CD4-positive, alpha-beta T cell treated with Interleukin-10 for 1 hour (primary cell): ENCODE results near the gene LTBP4.
"Not testable (repeated sequence)": the region's sequence is repeated elsewhere in the genome, so short reads cannot be mapped to it uniquely, and the experiment has no call there.

ENCODE experiments used
- DNase-seq: peaks from one replicate; pipeline ENCODE4 v3.0.0-alpha.2; 2020

LTBP4 gene, protein sequence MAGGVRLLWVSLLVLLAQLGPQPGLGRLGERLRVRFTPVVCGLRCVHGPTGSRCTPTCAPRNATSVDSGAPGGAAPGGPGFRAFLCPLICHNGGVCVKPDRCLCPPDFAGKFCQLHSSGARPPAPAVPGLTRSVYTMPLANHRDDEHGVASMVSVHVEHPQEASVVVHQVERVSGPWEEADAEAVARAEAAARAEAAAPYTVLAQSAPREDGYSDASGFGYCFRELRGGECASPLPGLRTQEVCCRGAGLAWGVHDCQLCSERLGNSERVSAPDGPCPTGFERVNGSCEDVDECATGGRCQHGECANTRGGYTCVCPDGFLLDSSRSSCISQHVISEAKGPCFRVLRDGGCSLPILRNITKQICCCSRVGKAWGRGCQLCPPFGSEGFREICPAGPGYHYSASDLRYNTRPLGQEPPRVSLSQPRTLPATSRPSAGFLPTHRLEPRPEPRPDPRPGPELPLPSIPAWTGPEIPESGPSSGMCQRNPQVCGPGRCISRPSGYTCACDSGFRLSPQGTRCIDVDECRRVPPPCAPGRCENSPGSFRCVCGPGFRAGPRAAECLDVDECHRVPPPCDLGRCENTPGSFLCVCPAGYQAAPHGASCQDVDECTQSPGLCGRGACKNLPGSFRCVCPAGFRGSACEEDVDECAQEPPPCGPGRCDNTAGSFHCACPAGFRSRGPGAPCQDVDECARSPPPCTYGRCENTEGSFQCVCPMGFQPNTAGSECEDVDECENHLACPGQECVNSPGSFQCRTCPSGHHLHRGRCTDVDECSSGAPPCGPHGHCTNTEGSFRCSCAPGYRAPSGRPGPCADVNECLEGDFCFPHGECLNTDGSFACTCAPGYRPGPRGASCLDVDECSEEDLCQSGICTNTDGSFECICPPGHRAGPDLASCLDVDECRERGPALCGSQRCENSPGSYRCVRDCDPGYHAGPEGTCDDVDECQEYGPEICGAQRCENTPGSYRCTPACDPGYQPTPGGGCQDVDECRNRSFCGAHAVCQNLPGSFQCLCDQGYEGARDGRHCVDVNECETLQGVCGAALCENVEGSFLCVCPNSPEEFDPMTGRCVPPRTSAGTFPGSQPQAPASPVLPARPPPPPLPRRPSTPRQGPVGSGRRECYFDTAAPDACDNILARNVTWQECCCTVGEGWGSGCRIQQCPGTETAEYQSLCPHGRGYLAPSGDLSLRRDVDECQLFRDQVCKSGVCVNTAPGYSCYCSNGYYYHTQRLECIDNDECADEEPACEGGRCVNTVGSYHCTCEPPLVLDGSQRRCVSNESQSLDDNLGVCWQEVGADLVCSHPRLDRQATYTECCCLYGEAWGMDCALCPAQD (N-terminal part only)

DNA sequence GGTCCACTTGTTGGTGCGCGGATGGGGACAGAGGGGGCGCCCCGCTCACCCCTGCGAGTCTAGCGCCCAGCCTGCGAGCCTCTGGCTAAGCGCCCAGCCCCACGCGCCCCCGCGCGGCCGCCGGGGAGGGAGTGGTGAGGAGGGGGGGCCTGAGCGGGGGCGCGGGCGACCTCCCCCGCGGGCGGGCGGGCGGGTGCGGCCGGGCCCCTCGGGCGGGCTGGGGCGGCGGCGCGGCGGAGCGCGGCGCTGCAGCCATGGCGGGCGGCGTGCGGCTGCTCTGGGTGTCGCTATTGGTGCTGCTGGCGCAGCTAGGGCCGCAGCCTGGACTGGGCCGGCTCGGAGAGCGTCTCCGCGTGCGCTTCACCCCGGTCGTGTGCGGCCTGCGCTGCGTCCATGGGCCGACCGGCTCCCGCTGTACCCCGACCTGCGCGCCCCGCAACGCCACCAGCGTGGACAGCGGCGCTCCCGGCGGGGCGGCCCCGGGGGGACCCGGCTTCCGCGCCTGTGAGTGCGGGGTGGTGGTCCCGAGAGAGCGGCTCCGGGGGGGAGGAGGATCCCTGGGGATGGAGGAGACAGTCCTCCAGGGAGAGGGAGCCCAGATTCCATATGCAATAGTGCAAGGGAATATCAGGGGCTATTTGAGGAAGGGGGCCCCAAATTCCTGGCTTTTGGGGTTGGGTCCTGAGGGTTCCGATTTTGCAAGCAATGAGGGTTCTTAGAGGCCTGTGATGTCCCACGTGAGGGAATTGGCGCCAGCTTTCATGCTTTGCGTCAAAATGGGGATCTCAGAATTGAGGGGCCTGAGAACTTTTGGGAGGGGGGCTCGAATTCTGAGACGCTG, at the start of gene LTBP4:
LTBP4 (plus strand) TSS at position 236 of the 841 bp plus-strand sequence; CDS start at position 255, 19 bp downstream.
- peak; percentile 53 for DNase-seq

DNA sequence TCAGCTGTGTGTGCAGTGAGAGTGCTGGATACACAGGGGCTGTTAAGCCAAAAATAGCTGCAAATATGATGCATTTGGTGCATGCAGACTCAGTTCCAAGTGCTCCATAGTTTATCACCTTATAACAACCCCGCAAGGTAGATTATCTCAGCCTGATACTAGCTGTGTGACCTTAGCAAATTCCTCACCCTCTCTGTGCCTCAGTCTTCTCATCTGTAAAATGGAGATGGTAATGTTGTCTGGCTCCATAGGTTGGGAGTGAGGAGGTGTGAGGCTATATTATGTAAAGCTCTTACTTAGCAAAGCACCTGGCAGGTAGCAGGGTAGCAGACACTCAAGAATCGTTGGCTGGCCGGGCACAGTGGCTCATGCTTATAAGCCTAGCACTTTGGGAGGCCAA, 48.3 kb upstream of the LTBP4 start:
- no peak for DNase-seq

DNA sequence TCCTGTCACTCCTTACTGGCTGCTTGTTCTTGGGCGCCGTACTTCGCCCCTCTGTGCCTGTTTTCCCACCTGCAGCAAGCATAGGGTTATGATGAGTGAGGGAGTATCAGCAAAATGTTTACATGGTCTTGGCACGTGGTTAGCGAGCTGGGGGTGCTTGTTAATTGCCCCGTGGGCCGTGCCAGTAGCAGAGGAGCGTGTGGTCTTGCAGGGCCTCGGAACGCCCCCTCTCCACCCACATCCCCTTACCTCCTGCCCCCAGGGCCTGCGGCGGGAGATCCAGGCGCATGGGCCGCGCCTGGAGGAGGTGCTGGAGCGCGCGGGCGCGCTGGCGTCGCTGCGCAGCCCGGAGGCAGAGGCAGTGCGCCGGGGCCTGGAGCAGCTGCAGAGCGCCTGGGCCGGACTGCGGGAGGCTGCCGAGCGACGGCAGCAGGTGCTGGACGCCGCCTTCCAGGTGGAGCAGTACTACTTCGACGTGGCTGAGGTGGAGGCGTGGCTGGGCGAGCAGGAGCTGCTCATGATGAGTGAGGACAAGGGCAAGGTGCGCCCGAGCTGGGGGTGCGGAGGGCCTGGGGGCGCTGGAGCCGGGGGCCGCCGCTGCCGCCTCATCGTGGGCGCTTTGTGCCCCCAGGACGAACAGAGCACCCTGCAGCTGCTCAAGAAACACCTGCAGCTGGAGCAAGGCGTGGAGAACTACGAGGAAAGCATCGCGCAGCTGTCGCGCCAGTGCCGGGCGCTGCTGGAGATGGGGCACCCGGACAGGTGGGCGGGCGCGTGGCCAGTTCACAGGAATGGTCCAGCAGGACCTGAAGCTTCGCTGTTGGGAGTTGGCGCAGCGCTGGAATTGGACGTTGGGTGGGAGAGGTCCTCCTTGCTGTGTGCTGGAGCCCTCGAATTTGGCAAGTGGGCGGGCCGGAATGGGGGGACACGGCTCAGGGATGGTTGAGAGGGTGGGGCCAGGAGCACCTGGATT, 47.0 kb upstream of the LTBP4 start:
- DNase-seq: no peak

DNA sequence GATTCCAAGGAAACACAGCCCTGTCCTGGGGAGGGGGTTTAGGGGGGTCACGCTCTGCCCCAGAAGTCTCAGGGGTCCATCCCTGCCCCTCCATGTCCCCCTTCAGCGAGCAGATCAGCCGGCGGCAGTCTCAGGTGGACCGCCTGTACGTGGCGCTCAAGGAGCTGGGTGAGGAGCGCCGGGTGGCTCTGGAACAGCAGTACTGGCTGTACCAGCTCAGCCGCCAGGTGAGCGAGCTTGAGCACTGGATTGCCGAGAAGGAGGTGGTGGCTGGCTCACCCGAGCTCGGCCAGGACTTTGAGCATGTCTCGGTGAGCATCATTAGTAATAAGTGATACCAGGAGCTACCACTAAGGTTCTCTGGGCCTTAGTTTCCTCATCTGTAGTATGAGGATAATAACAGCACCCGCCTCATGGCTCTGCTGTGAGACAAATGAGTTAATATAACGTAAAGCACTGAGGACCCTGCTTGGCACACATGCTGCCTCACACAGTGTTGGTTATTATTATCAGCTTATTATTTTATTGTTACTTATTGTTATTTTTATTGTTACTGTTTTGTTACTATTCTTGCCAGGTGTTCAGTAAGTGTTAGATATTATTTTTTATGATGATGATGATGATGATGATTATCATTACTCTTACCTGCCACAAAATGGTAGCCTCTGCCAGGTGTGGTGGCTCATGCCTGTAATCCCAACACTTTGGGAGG, 45.0 kb upstream of the LTBP4 start:
- no peak for DNase-seq

DNA sequence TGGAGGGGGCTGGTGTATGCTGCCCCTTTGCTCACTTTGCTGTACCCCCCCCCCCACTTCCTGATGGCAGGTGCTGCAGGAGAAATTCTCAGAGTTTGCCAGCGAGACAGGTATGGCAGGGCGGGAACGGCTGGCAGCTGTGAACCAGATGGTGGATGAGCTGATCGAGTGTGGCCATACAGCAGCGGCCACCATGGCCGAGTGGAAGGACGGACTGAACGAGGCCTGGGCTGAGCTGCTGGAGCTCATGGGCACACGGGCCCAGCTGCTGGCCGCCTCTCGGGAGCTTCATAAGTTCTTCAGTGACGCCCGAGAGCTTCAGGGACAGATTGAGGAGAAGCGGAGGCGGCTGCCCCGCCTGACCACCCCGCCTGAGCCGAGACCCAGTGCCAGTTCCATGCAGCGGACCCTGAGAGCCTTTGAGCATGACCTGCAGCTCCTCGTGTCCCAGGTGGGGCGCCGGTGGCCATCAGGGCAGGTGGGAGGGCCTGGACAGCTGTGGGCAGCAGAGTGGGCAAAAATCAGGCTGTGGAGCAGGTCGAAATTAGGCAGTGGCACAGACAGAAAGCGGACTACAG, 44.1 kb upstream of the LTBP4 start:
- no peak for DNase-seq

DNA sequence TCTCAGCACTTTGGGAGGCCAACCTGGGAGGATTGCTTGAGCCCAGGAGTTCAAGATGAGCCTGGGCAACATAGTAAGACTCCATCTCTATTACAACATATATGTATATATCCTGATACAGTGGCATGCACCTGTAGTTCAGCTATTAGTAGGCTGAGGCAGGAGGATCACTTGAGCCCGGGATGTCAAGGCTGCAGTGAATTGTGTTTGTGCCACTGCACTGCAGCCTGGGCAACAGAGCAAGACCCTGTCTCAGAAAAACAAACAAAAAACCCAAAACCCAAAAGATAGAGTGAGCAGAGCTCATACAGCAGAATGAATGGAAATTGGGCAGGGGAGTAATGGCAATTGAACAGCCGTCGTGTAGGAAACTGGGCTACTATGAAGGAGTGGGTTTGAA, 41.8 kb upstream of the LTBP4 start:
- no peak for DNase-seq

DNA sequence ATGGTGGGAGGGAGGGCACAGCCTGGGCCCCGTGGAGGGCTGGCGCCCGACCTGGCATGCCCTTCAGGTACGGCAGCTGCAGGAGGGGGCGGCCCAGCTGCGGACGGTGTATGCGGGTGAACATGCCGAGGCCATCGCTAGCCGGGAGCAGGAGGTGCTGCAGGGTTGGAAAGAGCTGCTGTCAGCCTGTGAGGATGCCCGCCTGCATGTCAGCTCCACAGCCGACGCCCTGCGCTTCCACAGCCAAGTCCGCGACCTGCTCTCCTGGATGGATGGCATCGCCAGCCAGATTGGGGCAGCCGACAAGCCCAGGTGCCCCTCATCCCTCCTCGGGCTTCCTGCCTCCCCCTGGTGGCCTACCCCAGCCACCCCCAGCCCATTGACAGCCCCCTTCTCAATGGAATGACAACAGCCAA, 41.1 kb upstream of the LTBP4 start:
- no peak for DNase-seq

DNA sequence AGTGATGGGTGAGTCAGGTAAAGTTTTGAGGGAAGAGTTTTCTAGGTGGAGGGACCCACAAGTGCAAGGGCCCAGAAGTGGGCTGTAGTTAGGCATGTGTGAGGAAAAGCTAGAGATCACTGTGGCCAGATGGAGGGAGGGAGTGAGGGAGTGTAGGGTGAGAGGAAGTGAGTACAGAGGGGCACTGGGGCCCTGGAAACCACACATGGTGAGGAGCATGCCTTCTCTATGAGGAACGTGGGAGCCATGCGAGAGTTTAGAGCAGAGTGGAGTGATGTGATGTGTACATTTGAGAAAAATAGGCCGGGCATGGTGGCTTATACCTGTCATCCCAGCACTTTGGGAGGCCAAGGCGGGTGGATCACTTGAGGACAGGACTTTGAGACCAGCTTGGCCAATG, 39.2 kb upstream of the LTBP4 start:
- DNase-seq: no peak

DNA sequence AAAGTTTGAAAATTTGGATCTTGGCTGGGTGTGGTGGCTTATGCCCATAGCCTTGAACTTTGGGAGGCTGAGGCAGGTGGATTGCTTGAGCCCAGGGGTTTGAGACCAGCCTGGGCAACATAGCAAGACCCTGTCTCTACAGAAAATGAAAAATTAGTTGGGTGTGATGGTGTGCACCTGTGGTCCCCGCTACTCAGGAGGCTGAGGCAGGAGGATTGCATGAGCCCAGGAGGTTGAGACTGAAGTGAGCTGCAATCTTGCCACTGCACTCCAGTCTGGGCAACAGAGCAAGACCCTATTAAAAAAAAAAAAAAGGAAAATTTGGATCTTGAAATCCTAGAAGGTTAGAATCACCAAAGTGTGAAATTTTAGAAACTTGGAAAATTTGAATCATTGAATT, 36.6 kb upstream of the LTBP4 start:
- not testable (repeated sequence) for DNase-seq

DNA sequence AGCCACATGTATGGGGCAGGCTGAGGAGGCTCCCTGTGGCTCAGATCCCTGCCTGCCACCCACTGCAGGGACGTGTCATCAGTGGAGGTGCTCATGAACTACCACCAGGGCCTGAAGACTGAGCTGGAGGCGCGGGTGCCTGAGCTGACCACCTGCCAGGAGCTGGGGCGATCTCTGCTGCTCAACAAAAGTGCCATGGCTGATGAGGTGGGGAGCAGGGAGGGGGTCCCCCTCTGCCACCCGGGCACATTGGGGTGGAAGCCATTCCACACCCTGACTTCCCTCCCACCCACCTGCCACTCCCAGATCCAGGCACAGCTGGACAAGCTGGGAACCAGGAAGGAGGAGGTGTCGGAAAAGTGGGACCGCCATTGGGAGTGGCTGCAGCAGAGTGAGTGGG, 35.8 kb upstream of the LTBP4 start:
- DNase-seq: no peak

DNA sequence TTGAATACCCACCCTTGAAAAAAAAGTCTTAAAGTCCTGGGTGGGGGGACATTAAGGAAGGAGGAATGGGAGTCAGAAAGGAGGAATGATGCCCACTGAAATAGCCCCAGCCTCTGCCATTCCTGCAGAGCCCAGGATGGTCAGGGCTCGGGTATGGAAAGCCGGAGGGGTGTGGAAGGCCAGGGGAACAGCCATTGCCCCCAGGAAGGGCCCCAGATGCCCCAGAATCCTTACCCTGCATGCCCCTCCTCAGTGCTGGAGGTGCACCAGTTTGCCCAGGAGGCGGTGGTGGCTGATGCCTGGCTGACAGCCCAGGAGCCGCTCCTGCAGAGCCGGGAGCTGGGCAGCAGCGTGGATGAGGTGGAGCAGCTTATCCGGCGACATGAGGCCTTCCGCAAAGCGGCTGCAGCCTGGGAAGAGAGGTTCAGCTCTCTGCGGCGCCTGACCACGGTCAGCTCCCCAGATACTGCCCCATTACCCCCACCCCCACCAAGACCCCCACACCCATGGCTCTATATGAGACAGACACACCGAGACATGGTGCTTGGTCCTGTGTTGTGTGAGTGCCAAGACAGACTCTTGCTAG, 35.2 kb upstream of the LTBP4 start:
- DNase-seq: no peak

DNA sequence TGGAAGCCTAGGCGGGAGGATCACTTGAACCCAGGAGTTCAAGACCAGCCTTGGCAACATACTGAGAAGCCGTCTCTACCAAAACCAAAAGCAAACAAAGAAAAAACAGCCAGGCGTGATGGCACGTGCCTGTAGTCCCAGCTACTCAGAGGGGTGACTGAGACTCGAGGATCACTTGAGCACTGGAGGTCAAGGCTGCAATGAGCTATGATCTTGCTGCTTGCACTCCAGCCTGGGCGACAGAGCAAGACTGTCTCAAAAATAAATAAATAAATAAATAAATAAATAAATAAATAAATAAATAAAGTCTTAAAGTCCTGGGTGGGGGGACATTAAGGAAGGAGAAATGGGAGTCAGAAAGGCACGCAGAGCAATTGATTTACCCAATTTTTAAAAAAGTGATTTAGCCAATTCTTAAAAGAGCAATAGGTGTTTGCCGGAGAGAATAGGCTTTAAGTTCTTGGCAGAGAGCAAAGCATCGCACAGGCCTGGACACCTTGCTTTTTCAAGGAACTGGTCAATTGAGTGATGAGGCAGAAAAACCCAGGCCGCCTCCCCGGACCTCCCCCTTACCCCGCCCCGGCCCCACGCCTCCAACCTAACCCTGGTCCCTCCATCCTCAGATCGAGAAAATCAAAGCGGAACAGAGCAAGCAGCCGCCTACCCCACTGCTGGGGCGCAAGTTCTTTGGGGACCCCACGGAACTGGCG, 34.0 kb upstream of the LTBP4 start:
- DNase-seq: no peak

DNA sequence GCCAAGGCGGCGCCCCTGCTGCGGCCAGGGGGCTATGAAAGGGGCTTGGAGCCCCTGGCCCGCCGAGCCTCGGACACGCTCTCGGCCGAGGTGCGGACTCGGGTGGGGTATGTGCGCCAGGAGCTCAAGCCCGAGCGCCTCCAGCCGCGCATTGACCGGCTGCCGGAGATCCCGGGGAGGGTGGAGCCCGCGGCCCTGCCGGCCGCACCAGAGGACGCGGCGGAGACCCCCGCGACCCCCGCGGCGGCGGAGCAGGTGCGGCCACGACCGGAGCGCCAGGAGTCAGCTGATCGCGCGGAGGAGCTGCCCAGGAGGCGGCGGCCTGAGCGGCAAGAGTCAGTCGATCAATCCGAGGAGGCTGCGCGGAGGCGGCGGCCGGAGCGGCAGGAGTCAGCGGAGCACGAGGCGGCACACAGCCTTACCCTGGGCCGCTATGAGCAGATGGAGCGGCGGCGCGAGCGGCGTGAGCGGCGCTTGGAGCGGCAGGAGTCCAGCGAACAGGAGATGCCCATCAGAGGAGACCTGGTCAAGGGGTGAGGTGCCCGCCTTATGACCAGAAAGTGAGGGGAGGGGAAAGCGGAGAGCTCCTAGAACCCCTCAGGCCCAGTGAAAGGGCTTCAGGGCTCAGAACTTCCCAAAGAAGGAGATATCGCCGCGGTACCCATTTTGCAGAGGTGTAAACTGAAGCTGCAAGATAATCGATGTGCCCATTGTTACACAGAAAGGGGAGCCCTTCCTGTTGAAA, 33.2 kb upstream of the LTBP4 start:
- no peak for DNase-seq

DNA sequence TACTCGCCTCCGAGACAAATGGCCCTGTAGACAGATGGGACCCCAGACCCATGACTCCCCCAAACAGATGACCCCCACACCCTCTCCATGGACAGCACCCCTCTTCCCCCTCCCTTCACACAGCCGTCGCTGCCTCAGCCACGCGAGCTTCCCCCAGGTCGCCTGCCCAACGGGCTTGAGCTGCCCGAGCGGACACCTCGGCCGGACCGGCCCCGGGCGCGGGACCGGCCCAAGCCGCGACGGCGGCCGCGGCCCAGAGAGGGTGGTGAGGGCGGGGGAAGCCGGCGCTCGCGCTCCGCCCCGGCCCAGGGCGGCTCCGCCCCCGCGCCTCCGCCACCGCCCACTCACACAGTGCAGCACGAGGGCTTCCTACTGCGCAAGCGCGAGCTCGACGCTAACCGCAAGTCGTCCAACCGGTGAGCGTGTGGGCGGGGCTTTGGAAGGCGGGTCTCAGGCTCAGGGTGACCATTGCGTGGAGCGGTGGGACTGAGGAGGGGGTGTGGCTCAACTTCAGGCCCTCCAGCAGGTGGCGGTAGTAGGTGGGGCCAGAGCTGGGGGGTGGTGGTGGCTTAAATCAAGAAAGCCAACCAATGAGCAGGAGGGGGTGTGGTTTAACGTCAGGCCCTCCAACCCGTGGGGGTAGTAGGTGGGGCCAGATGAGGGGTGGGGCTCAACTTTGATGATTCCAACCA, 30.7 kb upstream of the LTBP4 start:
- DNase-seq: peak; percentile 99

DNA sequence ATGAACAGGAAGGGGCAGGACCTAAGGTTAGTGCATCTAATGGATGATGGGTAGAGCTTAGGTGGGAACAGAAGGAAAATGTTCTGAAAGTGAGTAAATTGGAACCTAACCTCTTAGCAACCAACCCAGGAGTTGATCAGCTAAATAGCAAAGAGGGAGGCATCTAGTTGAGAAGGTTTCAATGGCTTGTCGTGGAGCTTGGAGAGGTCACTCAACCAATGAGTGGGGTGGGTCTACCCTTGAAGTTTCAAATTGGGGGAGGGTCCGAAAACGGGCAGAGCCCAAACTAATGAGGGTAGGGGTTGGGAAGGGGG, 30.2 kb upstream of the LTBP4 start:
- no peak for DNase-seq

DNA sequence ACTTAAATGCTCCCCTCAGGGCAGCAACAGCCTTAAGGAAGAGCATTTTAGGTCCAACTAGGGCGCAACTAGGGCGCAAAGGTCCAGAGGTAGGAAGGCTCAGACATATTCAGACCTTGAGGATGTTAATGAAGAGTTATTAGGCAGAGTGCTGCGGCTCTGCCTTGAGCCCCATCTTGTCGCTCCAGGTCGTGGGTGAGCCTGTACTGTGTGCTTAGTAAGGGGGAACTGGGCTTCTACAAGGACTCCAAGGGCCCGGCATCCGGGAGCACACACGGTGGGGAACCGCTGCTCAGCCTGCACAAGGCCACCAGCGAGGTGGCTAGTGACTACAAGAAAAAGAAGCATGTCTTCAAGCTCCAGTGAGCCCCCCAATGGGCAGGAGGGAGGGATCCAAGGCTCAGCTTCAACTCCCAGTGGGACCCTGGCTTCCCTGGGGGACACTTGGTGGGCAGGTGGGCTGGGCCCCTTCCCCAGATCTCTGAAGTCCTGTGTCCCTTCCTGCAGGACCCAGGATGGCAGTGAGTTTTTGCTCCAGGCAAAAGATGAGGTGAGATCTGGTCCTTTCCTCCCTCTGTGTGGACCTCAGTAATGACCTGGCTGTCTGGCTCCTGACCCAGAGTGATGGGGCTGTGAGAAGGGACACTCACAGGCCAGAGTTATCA, 29.2 kb upstream of the LTBP4 start:
- DNase-seq: no peak

DNA sequence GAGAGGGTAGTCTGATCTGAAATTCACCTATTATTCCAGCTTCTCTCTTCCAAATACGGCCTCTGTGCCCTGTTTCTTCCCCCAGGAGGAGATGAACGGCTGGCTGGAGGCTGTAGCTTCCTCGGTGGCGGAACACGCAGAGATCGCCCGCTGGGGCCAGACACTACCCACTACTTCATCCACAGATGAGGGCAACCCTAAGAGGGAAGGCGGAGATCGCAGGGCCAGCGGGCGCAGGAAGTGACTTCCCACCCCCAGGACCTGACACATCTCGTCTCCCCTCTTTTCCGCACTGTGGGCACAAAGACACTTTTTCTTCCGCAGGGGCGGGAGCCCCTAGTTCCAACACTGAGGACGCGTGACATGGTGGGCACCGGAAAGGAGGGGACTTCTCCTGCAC, 25.8 kb upstream of the LTBP4 start:
- no peak for DNase-seq
